Measurements from ENCODE around the gene F2R. TPM values are rescaled to one million over a fixed set of nuclear protein-coding genes. Genes with fewer than 3 reads are reported as not detected.
A peak's percentile ranks its signal among the peaks of the same experiment; 100 is the strongest.

Gene F2R
- total and polyA plus RNA-seq, 10 of the 15 experiments (the other 5 are each of a cell fraction or from before 2014, with no cell fraction given), result 1.8 to 75.4 (median 8.0) TPM

- TF ChIP-seq PRDM15 (CRISPR knock-in tag; IDR thresholded peaks at IDR 0.05), result peak; percentile 78
Measured at GRCh38 chr5:76732405-76733048, 16.6 kb downstream of the F2R start (continued).

- peak overlapping the region; percentile 61; the same call in 1 of the 2 replicates for H3K27ac ChIP-seq (ENCODE audit: control insufficient read depth, insufficient read depth)
- intact Hi-C loops (cut with micrococcal nuclease; ENCODE audit: unreplicated experiment), result loop anchor here (1.0 to 10.0 kb wide), 3 partner anchors 12 to 328 kb away; partner anchors contain the start of genes F2R and IQGAP2
- CTCF ChIA-PET, result interaction anchor here (0.7 to 12.4 kb wide), 4 partner anchors 10 to 150 kb away, joined by 3 to 153 read pairs (median 10); no protein-coding TSS in a partner anchor
- TF ChIP-seq POU2F2 (IDR thresholded peaks at IDR 0.05; ENCODE audit: borderline replicate concordance, low read depth, low read length) (peak; percentile 99), E4F1 (IDR thresholded peaks at IDR 0.05; ENCODE audit: borderline replicate concordance, partially characterized antibody) (peak; percentile 57), BMI1 (IDR thresholded peaks at IDR 0.05; ENCODE audit: borderline replicate concordance) (peak; percentile 88), MEF2A (IDR thresholded peaks at IDR 0.05; ENCODE audit: insufficient read depth, low read depth, low read length) (peak; percentile 85), EZH2 (IDR thresholded peaks at IDR 0.05; ENCODE audit: borderline replicate concordance, control insufficient read depth, low read depth, low read length) (no peak), MEF2B (IDR thresholded peaks at IDR 0.05; ENCODE audit: partially characterized antibody, poor library complexity, severe bottlenecking) (peak; percentile 86), ZBTB11 (CRISPR knock-in tag; IDR thresholded peaks at IDR 0.05) (no peak), RAD51 (IDR thresholded peaks at IDR 0.05) (peak; percentile 82), ZNF384 (IDR thresholded peaks at IDR 0.05; ENCODE audit: borderline replicate concordance, low read depth, low read length) (no peak; the same call in 1 of the 2 replicates)
Measured at GRCh38 chr5:76733049-76733417, 17.1 kb downstream of the F2R start.

More at GRCh38 chr5:76733049-76733417, 17.1 kb downstream of the F2R start:
- DNase-seq (ENCODE audit: low read depth, low spot score) (peak; percentile 96), FAIRE-seq (peak; percentile 80), ATAC-seq (peak; percentile 86)
- peaks cover 16% of the 10 kb centered on the region for H3K9me3 ChIP-seq (replicated peaks; ENCODE audit: control insufficient read depth, insufficient read depth, low read length)
- WGBS (ENCODE audit: insufficient coverage, insufficient replicate concordance, low lambda C conversion rate, missing lambda C conversion rate), result 26% methylated on average over 13 of the region's 13 CpGs
- H3K4me1 ChIP-seq (ENCODE audit: control insufficient read depth, insufficient read depth, low read length), result peaks cover 29% of the 10 kb centered on the region
- H3K36me3 ChIP-seq (ENCODE audit: control insufficient read depth in 2 of 2, insufficient read depth in 2 of 2, low read length in 1 of 2), result no peaks in the 10 kb centered on the region
- SMC1A ChIA-PET (ENCODE audit: uncharacterized antibody, unreplicated experiment), result interaction anchor here (0.7 to 3.6 kb wide), 10 partner anchors 12 to 147 kb away, joined by 3 to 75 read pairs (median 4); no protein-coding TSS in a partner anchor
- H3K9ac ChIP-seq (ENCODE audit: control insufficient read depth, insufficient read depth, low read length), result no peak overlapping the region
- H3K4me3 ChIP-seq, result peak overlapping the region; percentile 50
- POLR2A ChIA-PET, result interaction anchor here (0.7 to 11.0 kb wide), 3 partner anchors 12 to 17 kb away, joined by 3 to 144 read pairs (median 4); partner anchors contain the start of gene F2R
- in situ Hi-C loops (cut with MboI), result no loop called here
- H3K27me3 ChIP-seq (replicated peaks in 1 of 2; ENCODE audit: control insufficient read depth in 2 of 2, insufficient read depth in 2 of 2, low read length in 1 of 2), result no peaks in the 10 kb centered on the region
- H2AFZ ChIP-seq (ENCODE audit: control insufficient read depth, low read depth, low read length), result peak overlapping the region; percentile 31
- RAD21 ChIA-PET (ENCODE audit: unreplicated experiment), result interaction anchor here (0.8 to 12.3 kb wide), 6 partner anchors 11 to 381 kb away, joined by 3 to 254 read pairs (median 5); partner anchors contain the start of gene F2R
- no TSS peak for BruUV-seq (replicated peaks)
- H3K79me2 ChIP-seq (ENCODE audit: control insufficient read depth, insufficient read depth, low read length), result no peaks in the 10 kb centered on the region
- peak overlapping the region; percentile 84 for H3K4me2 ChIP-seq (ENCODE audit: control insufficient read depth, insufficient read depth)
- H4K20me1 ChIP-seq (ENCODE audit: control insufficient read depth, insufficient read depth), result no peaks in the 10 kb centered on the region
